Gastrocnemius medialis (tissue), 4 donors: ENCODE results near the gene LURAP1L. TPM values are rescaled to one million over a fixed set of nuclear protein-coding genes. Genes with fewer than 3 reads are reported as not detected.
"Not testable (repeated sequence)": the region's sequence is repeated elsewhere in the genome, so short reads cannot be mapped to it uniquely, and the experiment has no call there.

Experiments used
- ATAC-seq, 2 donors: fragments of 150-250 bp; one replicate each; pipeline ENCODE4 v1.9.1; 2016
- DNase-seq, 2 donors: peaks; one replicate each; pipeline ENCODE4 v3.0.0-alpha.2; 2019
- H3K27ac ChIP-seq, 4 donors: fragments of 200-600 bp; sonication (generic); 1 replicate in 1 of 4; 2 replicates in 3 of 4; pipeline ENCODE4 v1.5.1; 2016 to 2018; ENCODE audit warnings: mild to moderate bottlenecking in 2 of 4, moderate library complexity in 1 of 4
- H3K27me3 ChIP-seq, 3 donors: fragments of 200-600 bp; sonication (generic) in 2 of 3; 1 replicate in 1 of 3; 2 replicates in 2 of 3; pipeline versions ENCODE4 v1.5.1 to v1.6.0; 2016 to 2019; ENCODE audit warnings: mild to moderate bottlenecking in 1 of 3, moderate library complexity in 1 of 3
- H3K36me3 ChIP-seq, 2 donors: fragments of 200-600 bp; sonication (generic) in 1 of 2; one replicate each; pipeline ENCODE4 v1.5.1; 2017 to 2018
- H3K4me1 ChIP-seq, 2 donors: fragments of 200-600 bp; sonication (generic) in 1 of 2; one replicate each; pipeline ENCODE4 v1.5.1; 2016 to 2017; ENCODE audit warnings: mild to moderate bottlenecking in 2 of 2
- H3K4me3 ChIP-seq, 4 donors: fragments of 200-600 bp; sonication (generic) in 3 of 4; 1 replicate in 1 of 4; 2 replicates in 3 of 4; pipeline ENCODE4 v1.5.1; 2016 to 2019; ENCODE audit warnings: mild to moderate bottlenecking in 2 of 4
- H3K9me3 ChIP-seq, 3 donors: fragments of 200-600 bp; sonication (generic) in 2 of 3; 1 replicate in 1 of 3; 2 replicates in 2 of 3; pipeline ENCODE4 v1.5.1; 2016 to 2019
- POLR2A ChIP-seq, 2 donors: fragments of 450-650 bp; IDR thresholded peaks; one replicate each; pipeline ENCODE4 v1.6.1; 2017; ENCODE audit warnings: antibody characterized with exemption in 2 of 2, mild to moderate bottlenecking in 2 of 2, moderate library complexity in 2 of 2
- in situ Hi-C, 4 donors: fragments of 200-750 bp; cut with MboI; loops; one replicate each; pipeline versions ENCODE4 v1.15.0 to v1.8.0; 2017; ENCODE audit warnings: low sequenced_read_pairs in 4 of 4
- intact Hi-C: fragments of 100-400 bp; cut with DNase I; formaldehyde crosslinking; loops from one replicate; pipeline ENCODE4 v1.15.1; 2023; ENCODE audit warnings: low total_unique reads
- total RNA-seq, 4 donors: library from RNA; depleted of rRNA; stranded (reverse); fragments of >200 nt; gene quantifications; one replicate each; pipeline versions ENCODE4 v1.1.0 to v1.2.3, GENCODE V29; 2016
- TF ChIP-seq, protein P1 (sequence below), 5 experiments: fragments of 450-650 bp in 3 of 5; fragments of 200-600 bp in 2 of 5; sonication (generic) in 2 of 5; IDR thresholded peaks in 4 of 5; conservative IDR thresholded peaks in 1 of 5; 1 replicate in 4 of 5; 2 replicates in 1 of 5; pipeline ENCODE4 v1.5.1; 2016 to 2019; ENCODE audit warnings: antibody characterized with exemption in 5 of 5, mild to moderate bottlenecking in 3 of 5, moderate library complexity in 3 of 5

LURAP1L gene
- total RNA-seq, 4 donors from 2014 or later, result 0.75 to 2.3 (median 2.0) TPM

DNA sequence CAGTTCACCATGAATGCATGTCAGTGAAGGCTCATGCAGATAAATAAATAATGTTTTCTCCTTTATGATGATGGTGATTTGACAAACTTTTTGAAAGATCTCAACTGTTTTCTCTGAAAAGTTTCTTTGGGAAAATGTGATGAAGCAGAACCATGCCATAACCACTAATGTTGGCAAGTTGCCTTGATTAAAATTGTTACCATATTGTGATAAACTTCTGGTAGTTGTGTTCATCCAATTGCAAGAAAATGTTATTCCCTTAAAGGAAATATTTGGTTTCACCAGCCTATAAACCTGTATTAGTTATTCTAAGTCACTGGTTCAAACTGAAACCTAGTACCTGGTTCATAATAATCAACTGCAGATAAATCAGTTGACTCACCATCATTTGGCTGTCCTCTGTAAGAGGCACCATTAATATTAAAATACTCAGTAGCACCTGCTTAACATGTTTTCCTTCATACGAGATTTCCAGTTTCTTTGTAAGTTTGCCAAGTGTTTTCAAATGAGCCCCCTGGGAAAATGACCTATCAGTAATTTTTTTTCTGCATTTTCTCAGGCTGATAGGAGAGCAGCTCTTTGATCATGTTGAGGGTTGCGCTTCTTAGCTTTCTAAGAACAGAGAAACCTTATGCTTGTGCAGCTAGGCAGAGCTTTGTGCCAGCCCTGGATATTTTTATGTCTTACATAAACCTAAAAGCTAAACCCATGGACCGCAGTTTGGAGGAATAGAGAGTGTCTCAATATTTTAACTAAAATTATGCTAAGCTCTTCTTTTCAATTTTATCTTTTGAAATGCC is 88.0 kb downstream of the LURAP1L start:
- in situ Hi-C loops, result no loop called here
- intact Hi-C loops, result no loop called here
- no peak for ATAC-seq
- H3K9me3 ChIP-seq, result no peaks in the 10 kb centered on the region
- H3K4me1 ChIP-seq, result peaks cover 0 to 4% of the 10 kb centered on the region in 2 donors
- no peak for TF ChIP-seq POLR2A (IDR thresholded peaks at IDR 0.05)
- H3K4me3 ChIP-seq, result no peak overlapping the region
- DNase-seq, result no peak
- H3K27me3 ChIP-seq, result no peaks in the 10 kb centered on the region
- no peak overlapping the region for H3K27ac ChIP-seq
- no peaks in the 10 kb centered on the region for H3K36me3 ChIP-seq

DNA sequence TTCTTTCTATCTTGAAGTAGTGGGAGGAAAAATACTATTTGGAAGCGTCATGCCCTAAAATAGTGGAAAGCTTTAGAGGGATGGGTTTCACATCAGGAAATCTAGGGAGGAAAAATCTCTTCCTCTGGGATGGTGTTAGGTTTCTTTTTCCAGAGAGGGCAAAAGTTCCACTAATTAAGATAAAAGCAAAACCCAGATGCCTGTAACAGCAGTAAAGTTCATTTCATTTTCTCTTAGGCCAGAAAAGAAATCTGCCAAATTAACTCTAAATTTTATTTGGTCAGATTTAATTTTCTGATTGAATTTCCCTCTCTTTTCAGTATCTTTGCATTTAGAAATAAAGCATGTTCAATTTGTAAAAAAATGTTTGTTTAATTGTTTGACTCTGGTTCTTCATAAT is 88.8 kb downstream of the LURAP1L start:
- Histone ChIP-seq H3K27ac (no peak overlapping the region), H3K27me3 (no peaks in the 10 kb centered on the region), H3K36me3 (no peaks in the 10 kb centered on the region), H3K4me3 (no peak overlapping the region), H3K9me3 (no peaks in the 10 kb centered on the region), H3K4me1 (peaks cover 0 to 4% of the 10 kb centered on the region in 2 donors)
- DNase-seq, result no peak
- ATAC-seq, result no peak
- TF ChIP-seq, protein P1, sequence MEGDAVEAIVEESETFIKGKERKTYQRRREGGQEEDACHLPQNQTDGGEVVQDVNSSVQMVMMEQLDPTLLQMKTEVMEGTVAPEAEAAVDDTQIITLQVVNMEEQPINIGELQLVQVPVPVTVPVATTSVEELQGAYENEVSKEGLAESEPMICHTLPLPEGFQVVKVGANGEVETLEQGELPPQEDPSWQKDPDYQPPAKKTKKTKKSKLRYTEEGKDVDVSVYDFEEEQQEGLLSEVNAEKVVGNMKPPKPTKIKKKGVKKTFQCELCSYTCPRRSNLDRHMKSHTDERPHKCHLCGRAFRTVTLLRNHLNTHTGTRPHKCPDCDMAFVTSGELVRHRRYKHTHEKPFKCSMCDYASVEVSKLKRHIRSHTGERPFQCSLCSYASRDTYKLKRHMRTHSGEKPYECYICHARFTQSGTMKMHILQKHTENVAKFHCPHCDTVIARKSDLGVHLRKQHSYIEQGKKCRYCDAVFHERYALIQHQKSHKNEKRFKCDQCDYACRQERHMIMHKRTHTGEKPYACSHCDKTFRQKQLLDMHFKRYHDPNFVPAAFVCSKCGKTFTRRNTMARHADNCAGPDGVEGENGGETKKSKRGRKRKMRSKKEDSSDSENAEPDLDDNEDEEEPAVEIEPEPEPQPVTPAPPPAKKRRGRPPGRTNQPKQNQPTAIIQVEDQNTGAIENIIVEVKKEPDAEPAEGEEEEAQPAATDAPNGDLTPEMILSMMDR (IDR thresholded peaks at IDR 0.05 in 4 of 5, conservative IDR thresholded peaks at IDR 0.05 in 1 of 5), result no peak
- TF ChIP-seq POLR2A (IDR thresholded peaks at IDR 0.05), result no peak
- intact Hi-C loops (no loop called here), in situ Hi-C loops (no loop called here)

DNA sequence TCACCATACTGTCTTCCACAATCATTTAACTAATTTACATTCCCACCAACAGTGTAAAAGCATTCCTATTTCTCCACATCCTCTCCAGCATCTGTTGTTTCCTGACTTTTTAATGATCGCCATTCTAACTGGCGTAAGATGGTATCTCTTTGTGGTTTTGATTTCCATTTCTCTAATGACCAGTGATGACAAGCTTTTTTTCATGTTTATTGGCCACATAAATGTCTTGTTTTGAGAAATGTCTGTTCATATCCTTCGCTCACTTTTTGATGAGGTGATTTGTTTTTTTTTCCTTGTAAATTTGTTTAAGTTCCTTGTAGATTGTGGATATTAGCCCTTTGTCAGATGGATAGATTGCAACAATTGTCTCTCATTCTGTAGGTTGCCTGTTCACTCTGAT is 90.6 kb downstream of the LURAP1L start:
- DNase-seq, H3K27me3 ChIP-seq, H3K27ac ChIP-seq, in situ Hi-C loops, H3K36me3 ChIP-seq, H3K9me3 ChIP-seq, H3K4me3 ChIP-seq, intact Hi-C loops, H3K4me1 ChIP-seq, ATAC-seq: not testable (repeated sequence)

Other genes starting within 250 kb of the LURAP1L start
- gene TYRP1, start 81.6 kb upstream of the LURAP1L start, total RNA-seq, result 10 to 100 TPM in 1 of 4 donors, 1 to 10 TPM in 2, under 1 TPM in 1; 0.84 to 10.3 (median 1.6) TPM